Activated T-helper 2 cell treated with anti-CD3 and anti-CD28 coated beads, Interferon-gamma antibody, Interleukin-2, Interleukin-4, amounts not matched to agents 10 μg/mL and 5 μg/mL and 100 μg/mL, durations not matched to agents 14 hours and 24 hours and 36 hours (primary cell): Measurements from ENCODE around the gene SRSF9. TPM values are rescaled to one million over a fixed set of nuclear protein-coding genes. Genes with fewer than 3 reads are reported as not detected.

Source experiments
- total RNA-seq: library from RNA; stranded (reverse); gene quantifications from 2 replicates; pipeline ENCODE4 v1.2.3, GENCODE V29; 2022

Gene SRSF9
- total RNA-seq, 1 donor from 2014 or later = 251 TPM

Other genes starting within 250 kb of the SRSF9 start
- 44.4 and 45.4 TPM in 2 replicates for gene PXN, start 204.0 kb downstream of the SRSF9 start, total RNA-seq
- 5,714 and 6,075 TPM in 2 replicates for gene RNU4-2, start 177.8 kb downstream of the SRSF9 start, total RNA-seq
- gene RNU4-1, start 176.5 kb downstream of the SRSF9 start, total RNA-seq = 2,603 and 2,662 TPM in 2 replicates
- gene SIRT4, start 167.4 kb downstream of the SRSF9 start, total RNA-seq = 2.0 and 2.2 TPM in 2 replicates
- not detected in 2 replicates for gene PLA2G1B, start 142.0 kb downstream of the SRSF9 start, total RNA-seq
- 1.4 and 3.5 TPM in 2 replicates for gene MSI1, start 100.6 kb downstream of the SRSF9 start, total RNA-seq
- gene COX6A1, start 31.6 kb downstream of the SRSF9 start, total RNA-seq = 328 and 333 TPM in 2 replicates
- gene TRIAP1, start 23.4 kb downstream of the SRSF9 start, total RNA-seq = 36.8 TPM in 2 replicates
- 30.4 and 38.0 TPM in 2 replicates for gene GATC, start 23.3 kb downstream of the SRSF9 start, total RNA-seq
- 323 and 329 TPM in 2 replicates for gene DYNLL1, start 26.4 kb upstream of the SRSF9 start, total RNA-seq
- 29.3 and 29.9 TPM in 2 replicates for gene COQ5, start 59.4 kb upstream of the SRSF9 start, total RNA-seq
- 177 and 200 TPM in 2 replicates for gene RNF10, start 64.6 kb upstream of the SRSF9 start, total RNA-seq
- gene POP5, start 111.7 kb upstream of the SRSF9 start, total RNA-seq = 64.3 and 65.7 TPM in 2 replicates
- 0.27 and 0.41 TPM in 2 replicates for gene CABP1, start 170.9 kb upstream of the SRSF9 start, total RNA-seq
- gene MLEC, start 217.4 kb upstream of the SRSF9 start, total RNA-seq = 136 and 142 TPM in 2 replicates
- gene UNC119B, start 240.7 kb upstream of the SRSF9 start, total RNA-seq = 25.1 and 27.0 TPM in 2 replicates